Ovary (tissue), 3 donors: ENCODE results near the gene TENT4A.

ENCODE experiments used
- EP300 ChIP-seq: sonication (generic); formaldehyde crosslinking; IDR thresholded peaks from one replicate; pipeline ENCODE4 v1.6.1; 2017; ENCODE audit warnings: antibody characterized with exemption
- POLR2A ChIP-seq: fragments of 450-650 bp; IDR thresholded peaks from one replicate; pipeline ENCODE4 v1.6.1; 2017; ENCODE audit warnings: antibody characterized with exemption, mild to moderate bottlenecking, moderate library complexity
- TF ChIP-seq, protein P1 (sequence below), 3 donors: fragments of 450-650 bp in 2 of 3; fragments of 200-600 bp in 1 of 3; IDR thresholded peaks; one replicate each; pipeline versions ENCODE4 v1.5.1 to v1.8.0; 2016 to 2022; ENCODE audit warnings: antibody characterized with exemption in 3 of 3, mild to moderate bottlenecking in 1 of 3
- donor health status: DM: no; HTN: no; CAD: no.

DNA sequence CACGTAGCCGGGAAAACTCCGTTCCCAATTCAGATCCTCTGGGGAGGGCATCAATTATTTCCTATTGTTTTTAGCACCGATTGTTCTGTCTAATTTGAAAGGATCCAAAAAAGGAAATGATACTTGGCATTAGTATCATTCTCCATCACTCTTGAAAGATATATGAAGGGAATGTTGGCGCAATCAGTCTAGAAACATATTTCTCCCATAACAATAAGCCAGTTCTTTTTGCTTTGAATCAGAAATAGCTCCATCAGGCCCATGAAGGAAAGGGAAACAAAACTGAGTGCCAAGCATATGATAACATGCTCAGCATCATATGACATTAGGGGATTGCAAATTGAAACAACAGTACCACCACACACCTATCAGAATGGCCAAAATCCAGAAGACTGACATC, 40.2 kb upstream of the TENT4A start:
- TF ChIP-seq, protein P1, sequence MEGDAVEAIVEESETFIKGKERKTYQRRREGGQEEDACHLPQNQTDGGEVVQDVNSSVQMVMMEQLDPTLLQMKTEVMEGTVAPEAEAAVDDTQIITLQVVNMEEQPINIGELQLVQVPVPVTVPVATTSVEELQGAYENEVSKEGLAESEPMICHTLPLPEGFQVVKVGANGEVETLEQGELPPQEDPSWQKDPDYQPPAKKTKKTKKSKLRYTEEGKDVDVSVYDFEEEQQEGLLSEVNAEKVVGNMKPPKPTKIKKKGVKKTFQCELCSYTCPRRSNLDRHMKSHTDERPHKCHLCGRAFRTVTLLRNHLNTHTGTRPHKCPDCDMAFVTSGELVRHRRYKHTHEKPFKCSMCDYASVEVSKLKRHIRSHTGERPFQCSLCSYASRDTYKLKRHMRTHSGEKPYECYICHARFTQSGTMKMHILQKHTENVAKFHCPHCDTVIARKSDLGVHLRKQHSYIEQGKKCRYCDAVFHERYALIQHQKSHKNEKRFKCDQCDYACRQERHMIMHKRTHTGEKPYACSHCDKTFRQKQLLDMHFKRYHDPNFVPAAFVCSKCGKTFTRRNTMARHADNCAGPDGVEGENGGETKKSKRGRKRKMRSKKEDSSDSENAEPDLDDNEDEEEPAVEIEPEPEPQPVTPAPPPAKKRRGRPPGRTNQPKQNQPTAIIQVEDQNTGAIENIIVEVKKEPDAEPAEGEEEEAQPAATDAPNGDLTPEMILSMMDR (IDR thresholded peaks at IDR 0.05): no peak
- TF ChIP-seq POLR2A (no peak), EP300 (no peak)
